NCI-H345 treated with DMSO at 0.1 percent for 48 hours (cell line): ENCODE measurements around the gene TMEM132C.

ENCODE experiments used
- DNase-seq: peaks from one replicate; lab custom pipeline; 2025; ENCODE audit not compliant: unreplicated experiment; lab: John Stamatoyannopoulos, UW

TMEM132C gene

DNA sequence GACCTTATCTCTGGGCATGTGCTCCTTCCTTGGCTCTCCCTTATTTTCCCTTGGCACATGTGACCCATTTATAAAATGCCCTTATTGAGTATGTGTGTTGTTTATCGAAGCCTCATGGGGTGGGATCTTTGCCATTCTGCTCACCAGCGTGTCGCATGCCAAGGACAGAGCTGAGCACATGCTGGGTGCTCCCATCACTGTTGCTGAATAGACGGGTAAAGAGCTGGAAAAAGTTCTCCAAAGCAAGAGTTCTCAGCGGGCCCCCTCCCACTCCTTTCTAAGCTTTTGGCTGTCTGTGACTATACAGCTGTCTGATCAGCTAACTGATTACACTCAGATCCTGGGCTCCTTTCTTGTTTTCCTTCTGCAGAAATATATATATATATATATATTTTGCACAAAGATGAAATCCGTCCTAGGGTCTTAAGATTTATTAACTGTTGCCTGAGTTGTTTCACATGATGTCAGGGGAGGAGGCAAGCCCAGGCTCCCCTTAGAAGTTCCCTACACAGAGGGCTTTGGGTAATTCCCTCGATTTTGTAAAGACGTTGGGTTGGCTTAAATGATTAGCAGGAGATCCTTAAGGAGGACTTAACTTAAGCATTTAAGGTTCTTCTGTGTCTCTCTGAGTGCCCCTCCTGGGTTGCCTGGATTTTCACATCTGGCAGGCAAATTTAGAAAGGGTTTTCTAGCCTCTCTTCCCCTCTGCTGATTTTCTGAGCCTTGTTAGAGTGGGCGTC, 71.6 kb downstream of the TMEM132C start:
- no peak for DNase-seq

GRCh38 chr12:128339126-128339520, 72.2 kb downstream of the TMEM132C start:
- no peak for DNase-seq

- no peak for DNase-seq
Measured at GRCh38 chr12:128339631-128340030, 72.7 kb downstream of the TMEM132C start.

DNA sequence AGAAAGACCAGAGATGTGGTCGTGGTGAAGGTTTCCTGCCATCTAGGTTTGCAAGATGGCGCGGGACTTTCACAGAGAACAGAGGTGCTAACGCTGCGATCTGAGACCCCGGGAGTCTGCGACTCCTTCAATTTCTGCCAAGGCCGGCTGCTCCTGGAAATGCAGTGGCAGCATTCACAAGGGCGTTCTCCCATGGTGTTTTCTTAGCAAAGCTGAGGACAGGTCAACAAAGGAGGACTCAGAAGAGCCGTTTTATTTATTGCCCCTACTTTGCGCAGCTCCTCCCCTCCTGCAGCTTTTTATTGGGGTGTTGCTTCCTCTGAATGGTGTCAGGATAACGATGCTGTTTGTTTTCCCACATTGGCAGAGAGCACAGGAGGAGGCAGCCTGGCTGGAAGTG, 86.3 kb downstream of the TMEM132C start:
- no peak for DNase-seq

GRCh38 chr12:128356547-128356946, 89.6 kb downstream of the TMEM132C start:
- DNase-seq, result no peak

GRCh38 chr12:128361400-128361995, 94.5 kb downstream of the TMEM132C start:
- no peak for DNase-seq

DNA sequence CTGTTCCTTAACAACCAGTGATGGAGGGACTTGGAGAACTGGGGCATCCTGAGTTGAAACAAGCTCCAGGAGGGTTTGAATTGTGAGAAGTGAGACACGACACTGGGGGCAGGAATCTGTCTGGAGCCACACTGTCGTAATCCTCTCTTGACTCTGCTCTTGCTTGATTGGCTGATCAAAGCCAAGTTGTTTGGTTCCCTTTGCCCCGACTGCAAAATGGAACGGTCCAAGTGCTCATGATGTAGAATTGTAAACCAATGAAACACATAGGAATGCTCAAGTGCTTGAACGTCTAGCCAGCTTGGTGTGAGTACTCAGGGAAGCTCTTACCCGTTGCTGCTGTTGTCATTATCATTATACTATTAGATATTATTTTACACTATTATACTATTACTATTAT, 98.1 kb downstream of the TMEM132C start:
- DNase-seq, result no peak

DNA sequence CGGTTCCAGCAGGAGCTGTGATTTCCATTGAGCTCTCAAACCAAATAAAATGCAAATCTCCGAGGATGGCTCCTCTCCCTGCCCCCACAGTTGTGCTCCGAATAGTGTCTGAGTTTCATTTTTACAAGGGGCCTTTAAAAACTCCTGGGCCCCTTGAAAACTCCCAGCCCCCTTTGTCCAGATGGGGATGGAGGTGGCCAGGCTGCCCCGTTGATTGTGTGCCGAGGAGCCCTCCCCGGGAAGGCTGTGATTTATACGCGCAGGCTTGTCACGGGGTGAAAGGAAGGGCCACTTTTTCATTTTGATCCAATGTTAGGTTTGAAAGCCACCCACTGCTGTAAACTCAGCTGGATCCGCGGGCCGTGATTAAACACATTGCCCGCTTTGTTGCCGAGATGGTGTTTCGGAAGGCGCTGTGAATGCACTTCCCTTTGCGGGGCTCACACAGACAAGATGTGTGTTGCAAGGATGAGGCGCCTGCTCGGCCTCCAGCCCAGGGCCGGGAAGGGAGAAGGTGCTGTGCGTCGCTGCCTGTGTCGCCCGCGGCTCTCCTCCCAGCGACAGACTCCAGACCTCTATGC, 98.8 kb downstream of the TMEM132C start:
- no peak for DNase-seq

GRCh38 chr12:128367961-128368360, 101.0 kb downstream of the TMEM132C start:
- DNase-seq, result no peak

DNA sequence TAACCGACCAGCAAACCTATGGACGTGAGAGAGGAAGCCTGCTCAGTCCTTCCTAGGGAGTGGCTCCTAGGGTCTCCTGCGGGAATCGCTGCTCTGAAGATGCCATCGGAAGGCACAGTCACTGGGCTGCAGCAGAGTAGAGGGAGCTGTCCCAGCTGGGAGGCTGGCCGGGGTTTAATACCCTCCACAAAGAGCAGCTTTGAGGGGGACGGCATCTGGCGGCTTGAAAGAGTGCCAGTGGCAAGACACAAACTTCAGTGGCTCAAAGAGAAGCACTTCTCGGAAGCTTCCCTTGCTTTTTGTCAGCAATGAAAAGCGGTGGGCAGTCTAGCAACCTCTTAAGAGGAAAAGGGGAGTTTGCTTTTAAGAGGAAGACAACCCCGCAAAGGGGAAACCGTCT, 114.6 kb downstream of the TMEM132C start:
- DNase-seq, result no peak

DNA sequence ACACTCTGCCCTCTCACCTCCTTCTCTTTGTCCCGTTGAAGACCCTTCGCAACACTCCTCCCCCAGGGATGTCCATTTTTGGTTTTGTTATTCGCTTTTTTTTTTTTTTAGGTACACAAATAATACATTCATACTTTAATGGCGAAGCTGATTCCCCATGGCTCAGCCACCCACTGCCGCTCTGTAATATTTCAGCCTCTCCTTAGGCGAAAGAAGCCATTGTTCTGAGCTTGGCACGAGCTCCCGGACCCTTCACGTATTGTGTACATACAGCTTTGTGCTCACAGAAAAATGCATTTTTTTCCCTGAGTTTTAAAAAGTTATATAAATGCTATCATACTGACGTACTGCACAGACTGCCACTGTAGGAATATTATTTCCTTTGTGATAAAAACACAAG, 115.0 kb downstream of the TMEM132C start:
- DNase-seq, result no peak

DNA sequence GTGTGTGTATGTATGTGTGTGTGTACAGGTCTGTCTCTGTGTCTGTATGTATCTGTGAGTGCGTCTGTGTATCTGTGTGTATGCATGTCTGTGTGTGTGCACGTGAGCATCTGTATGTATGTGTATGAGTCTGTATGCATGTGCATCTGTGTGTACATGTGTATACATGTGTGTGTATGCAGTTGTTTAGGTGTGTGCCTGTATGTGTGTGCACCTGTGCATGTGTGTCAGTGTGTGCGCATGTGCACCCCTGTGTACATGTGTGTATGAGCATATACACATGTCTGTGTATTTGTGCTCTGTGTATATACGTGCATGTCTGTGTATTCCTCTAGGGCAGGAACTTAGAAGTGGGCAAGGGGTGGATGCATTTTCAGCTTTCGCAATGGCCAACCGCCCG, 116.0 kb downstream of the TMEM132C start:
- no peak for DNase-seq

GRCh38 chr12:128383357-128383937, 116.5 kb downstream of the TMEM132C start:
- no peak for DNase-seq

DNA sequence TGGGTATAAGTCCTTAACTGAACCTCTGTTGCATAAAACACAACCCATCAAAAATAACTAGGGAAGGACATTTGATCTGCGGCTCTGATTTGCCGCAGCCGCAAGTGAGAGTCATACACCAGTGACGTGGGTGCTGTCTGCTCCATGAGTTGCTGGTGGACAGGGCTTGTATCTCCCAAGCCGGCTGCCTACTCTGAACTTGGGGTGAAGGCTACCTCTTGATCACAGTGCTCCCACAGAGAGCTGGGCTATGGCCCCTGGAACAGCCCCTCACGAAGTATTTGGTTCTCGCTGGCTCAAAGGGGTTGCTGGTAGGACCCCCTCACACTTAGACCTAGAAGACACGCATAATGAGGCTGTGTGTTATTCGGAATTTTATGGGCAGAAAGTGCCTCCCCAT, 118.8 kb downstream of the TMEM132C start:
- DNase-seq, result no peak

DNA sequence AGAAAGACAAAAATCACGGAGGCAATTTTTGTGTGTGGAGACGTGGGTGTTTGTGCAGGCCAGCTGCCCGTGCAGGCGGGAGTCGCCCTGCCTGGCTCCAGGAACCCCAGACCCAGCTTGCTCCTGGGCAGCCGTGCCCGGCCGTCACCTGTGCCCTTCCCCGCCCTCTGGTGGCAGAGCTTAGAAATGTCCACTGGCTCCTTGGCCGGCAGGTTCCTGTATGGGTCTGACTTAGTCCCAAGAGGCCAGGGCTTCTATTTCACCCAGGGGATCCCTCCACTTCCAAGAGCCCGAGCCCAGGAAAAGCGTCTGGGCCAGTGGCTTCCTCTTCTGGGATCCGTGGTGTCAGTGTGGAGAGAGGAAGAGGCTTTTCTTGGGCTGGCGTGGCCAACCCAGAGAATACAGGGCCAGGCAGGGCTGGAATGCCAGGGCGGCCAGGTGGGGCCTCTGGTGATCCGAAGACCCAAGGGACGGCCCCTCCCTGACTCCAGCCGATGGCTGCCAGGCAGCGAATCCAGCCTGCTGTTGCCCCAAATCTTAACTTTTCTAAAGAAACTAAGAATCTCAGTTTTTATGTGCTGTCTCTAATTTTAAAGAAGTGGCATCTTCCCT, 120.9 kb downstream of the TMEM132C start:
- DNase-seq, result no peak

- no peak for DNase-seq
Measured at GRCh38 chr12:128388461-128389000, 121.6 kb downstream of the TMEM132C start.

GRCh38 chr12:128393346-128393745, 126.4 kb downstream of the TMEM132C start:
- DNase-seq, result no peak

GRCh38 chr12:128394137-128394536, 127.2 kb downstream of the TMEM132C start:
- no peak for DNase-seq

DNA sequence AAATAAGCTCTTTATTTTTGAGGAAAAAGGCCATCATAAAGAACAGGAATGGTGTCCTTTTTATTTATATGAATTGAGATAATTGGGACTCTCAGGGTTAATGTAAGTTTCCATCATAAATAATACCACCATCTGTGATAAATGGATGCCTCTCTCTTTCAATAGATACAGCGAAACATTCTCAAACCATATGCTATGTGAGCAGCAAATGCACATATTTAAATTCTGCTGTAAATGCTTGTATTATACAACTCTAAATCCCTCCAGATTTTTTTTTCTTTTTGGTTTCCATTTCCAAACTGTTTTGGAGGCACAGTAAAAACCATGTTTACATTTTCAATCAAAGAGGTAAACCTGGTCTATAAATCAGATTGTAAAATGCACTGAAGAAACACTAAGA, 132.3 kb downstream of the TMEM132C start:
- no peak for DNase-seq

DNA sequence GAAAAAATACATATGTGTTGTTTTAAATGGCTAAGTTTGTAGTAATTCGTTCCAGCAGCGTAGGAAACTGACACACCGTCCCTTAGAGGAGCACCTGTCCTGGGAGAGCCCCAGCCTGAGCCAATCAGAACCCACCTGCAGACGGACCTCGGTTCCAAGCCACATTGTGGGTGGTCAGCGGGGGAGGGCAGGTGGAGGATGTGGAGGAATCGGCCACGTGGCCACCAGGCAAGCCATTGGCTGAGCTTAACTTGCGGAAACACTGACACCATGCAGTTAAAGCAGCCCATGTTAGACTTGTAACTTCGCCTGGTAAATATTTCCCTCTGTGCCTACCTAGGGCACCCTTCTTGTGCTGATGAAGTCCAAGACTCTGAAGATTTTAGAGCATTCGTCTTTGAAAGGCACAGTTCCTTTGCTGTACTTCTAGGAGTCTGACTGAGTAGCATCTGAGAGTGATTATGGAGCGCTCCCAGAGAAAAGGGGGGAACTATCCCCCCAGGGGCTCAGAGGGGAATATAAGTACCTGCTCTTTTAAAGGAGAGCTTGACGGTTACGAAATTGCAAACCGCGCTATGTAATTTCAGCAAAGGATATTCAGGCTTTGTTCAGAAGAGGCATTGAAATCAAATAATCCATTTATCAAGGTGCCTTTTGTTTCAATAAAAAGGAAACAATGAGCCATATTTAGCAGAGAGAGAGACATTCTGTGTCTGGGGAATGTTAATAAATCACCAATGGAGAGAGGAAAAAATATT, 135.7 kb downstream of the TMEM132C start:
- no peak for DNase-seq

- DNase-seq, result no peak
Measured at GRCh38 chr12:128408669-128409068, 141.7 kb downstream of the TMEM132C start.
